Fibroblast of lung (primary cell): Measurements from ENCODE around the gene G0S2.

Source experiments
- EZH2 ChIP-seq: IDR thresholded peaks from 2 replicates; pipeline ENCODE4 v1.5.1; 2012; ENCODE audit warnings: low read length, control low read depth, mild to moderate bottlenecking; ENCODE audit errors: missing control alignments
- TF ChIP-seq, protein P1 (sequence below), 2 donors: IDR thresholded peaks in 1 of 2; conservative IDR thresholded peaks in 1 of 2; 1 replicate in 1 of 2; 2 replicates in 1 of 2; pipeline ENCODE4 v1.5.1; 2011 to 2012; ENCODE audit warnings: low read length in 2 of 2, control low read depth in 1 of 2, inconsistent platforms in 1 of 2, low read depth in 1 of 2, mild to moderate bottlenecking in 1 of 2

DNA sequence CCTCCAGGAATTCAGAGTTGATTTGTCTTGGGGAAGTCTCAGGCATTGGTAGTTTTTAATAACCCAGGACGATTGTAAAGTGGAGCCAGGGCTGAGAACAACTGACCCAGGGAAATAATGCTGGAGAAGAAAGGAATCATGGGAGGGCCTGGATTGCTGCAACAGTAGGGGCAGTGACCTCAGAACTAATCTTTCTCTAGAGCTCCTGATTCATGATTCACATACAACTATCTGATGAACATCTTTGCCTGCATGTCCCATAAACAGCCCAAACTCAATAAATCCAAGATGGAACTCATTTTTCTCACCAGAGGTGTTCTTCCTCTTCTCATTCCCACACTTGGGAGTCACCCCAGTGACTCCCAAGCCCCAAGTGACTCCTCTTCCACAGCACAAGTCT is 8.1 kb upstream of the G0S2 start:
- TF ChIP-seq, protein P1, sequence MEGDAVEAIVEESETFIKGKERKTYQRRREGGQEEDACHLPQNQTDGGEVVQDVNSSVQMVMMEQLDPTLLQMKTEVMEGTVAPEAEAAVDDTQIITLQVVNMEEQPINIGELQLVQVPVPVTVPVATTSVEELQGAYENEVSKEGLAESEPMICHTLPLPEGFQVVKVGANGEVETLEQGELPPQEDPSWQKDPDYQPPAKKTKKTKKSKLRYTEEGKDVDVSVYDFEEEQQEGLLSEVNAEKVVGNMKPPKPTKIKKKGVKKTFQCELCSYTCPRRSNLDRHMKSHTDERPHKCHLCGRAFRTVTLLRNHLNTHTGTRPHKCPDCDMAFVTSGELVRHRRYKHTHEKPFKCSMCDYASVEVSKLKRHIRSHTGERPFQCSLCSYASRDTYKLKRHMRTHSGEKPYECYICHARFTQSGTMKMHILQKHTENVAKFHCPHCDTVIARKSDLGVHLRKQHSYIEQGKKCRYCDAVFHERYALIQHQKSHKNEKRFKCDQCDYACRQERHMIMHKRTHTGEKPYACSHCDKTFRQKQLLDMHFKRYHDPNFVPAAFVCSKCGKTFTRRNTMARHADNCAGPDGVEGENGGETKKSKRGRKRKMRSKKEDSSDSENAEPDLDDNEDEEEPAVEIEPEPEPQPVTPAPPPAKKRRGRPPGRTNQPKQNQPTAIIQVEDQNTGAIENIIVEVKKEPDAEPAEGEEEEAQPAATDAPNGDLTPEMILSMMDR (conservative IDR thresholded peaks at IDR 0.05 in 1 of 2, IDR thresholded peaks at IDR 0.05 in 1 of 2; ENCODE audit: low read depth in 1 of 2, low read length in 2 of 2): no peak
- TF ChIP-seq EZH2: no peak
